ENCODE results near the gene COX20.

Gene COX20

DNA sequence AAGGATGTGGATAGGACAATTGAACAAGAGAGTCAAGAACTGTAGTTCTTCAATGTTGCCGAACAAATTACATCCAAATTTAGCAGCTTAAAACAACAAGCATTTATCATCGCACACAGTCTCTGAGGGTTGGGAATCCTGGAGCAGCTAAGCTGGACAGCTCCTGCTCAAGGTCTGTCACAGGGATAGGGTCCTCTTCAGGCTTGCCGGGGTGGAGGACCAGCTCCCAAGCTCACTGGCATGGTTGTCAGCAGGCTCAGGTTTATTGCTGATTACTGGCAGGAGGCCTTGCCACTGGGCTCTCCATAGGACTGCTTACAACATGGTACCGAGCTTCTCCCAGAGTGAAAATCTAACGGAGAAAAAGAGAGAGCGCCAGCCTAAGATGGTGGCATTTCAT lies 22.1 kb upstream of the COX20 start:
- TF ChIP-seq EZH2 (IDR thresholded peaks at IDR 0.05; ENCODE audit: borderline replicate concordance, low read length) (no peak), CTCF (IDR thresholded peaks at IDR 0.05; ENCODE audit: low read length) (no peak)
- H3K9me3 ChIP-seq (ENCODE audit: low read length): no peaks in the 10 kb centered on the region
- no peak overlapping the region for H3K9ac ChIP-seq (ENCODE audit: low read length)
- H3F3A ChIP-seq (ENCODE audit: insufficient read depth, low read length): no peaks in the 10 kb centered on the region
- H3K4me3 ChIP-seq (ENCODE audit: low read depth, low read length, poor library complexity, severe bottlenecking): no peak overlapping the region
- H4K20me1 ChIP-seq (ENCODE audit: insufficient read depth, low read length): no peaks in the 10 kb centered on the region
- H3K79me2 ChIP-seq (ENCODE audit: insufficient read depth, low read length): no peaks in the 10 kb centered on the region
- no peak overlapping the region for H3K27ac ChIP-seq (ENCODE audit: low read depth, low read length, poor library complexity, severe bottlenecking)
- H2AFZ ChIP-seq (ENCODE audit: low read length): no peak overlapping the region
- H3K4me2 ChIP-seq (ENCODE audit: low read length): no peak overlapping the region
- no peaks in the 10 kb centered on the region for H3K36me3 ChIP-seq (ENCODE audit: insufficient read depth, low read length)
- peaks cover 17% of the 10 kb centered on the region for H3K4me1 ChIP-seq (ENCODE audit: insufficient read depth, low read length, severe bottlenecking)
- no peaks in the 10 kb centered on the region; the same call in 1 of the 2 replicates for H3K27me3 ChIP-seq (ENCODE audit: insufficient read depth, low read length)
- H3K9me2 ChIP-seq (ENCODE audit: low read depth, low read length): no peaks in the 10 kb centered on the region

DNA sequence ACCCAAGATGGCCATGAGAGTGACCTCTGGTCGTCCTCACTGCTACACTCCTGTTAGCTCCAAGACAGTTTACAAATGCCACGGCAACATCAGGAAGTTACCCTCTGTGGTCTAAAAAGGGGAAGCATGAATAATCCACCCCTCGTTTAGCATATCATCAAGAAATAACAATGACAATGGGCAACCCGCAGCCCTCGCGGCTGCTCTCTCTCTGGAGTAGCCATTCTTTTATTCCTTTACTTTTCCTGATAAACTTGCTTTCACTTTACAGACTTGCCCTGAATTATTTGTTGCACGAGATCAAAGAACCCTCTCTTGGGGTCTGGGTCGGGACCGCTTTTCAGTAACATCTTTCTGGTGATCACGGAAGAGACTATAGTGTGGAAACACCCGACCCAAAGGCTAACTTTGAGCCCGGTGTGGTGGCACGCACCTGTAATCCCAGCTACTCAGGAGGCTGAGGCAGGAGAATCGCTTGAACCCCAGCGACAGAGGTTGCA lies 19.8 kb upstream of the COX20 start:
- Histone ChIP-seq H2AFZ (ENCODE audit: low read length) (no peak overlapping the region), H3K4me3 (ENCODE audit: low read depth, low read length, poor library complexity, severe bottlenecking) (peak overlapping the region; percentile 49), H4K20me1 (ENCODE audit: insufficient read depth, low read length) (no peaks in the 10 kb centered on the region), H3K36me3 (ENCODE audit: insufficient read depth, low read length) (no peaks in the 10 kb centered on the region), H3K4me1 (ENCODE audit: insufficient read depth, low read length, severe bottlenecking) (peaks cover 17% of the 10 kb centered on the region), H3K27me3 (ENCODE audit: insufficient read depth, low read length) (no peaks in the 10 kb centered on the region; the same call in 1 of the 2 replicates), H3F3A (ENCODE audit: insufficient read depth, low read length) (no peaks in the 10 kb centered on the region), H3K4me2 (ENCODE audit: low read length) (peak overlapping the region; percentile 55), H3K79me2 (ENCODE audit: insufficient read depth, low read length) (no peaks in the 10 kb centered on the region), H3K27ac (ENCODE audit: low read depth, low read length, poor library complexity, severe bottlenecking) (no peak overlapping the region), H3K9ac (ENCODE audit: low read length) (peak overlapping the region; percentile 2; the same call in 1 of the 2 replicates), H3K9me3 (ENCODE audit: low read length) (no peaks in the 10 kb centered on the region), H3K9me2 (ENCODE audit: low read depth, low read length) (no peaks in the 10 kb centered on the region)
- no peak for TF ChIP-seq EZH2 (IDR thresholded peaks at IDR 0.05; ENCODE audit: borderline replicate concordance, low read length)
- TF ChIP-seq CTCF (IDR thresholded peaks at IDR 0.05; ENCODE audit: low read length): no peak

GRCh38 chr1:244817415-244817894 lies 18.0 kb upstream of the COX20 start:
- Histone ChIP-seq H3K4me1 (ENCODE audit: insufficient read depth, low read length, severe bottlenecking) (peaks cover 17% of the 10 kb centered on the region), H3K27ac (ENCODE audit: low read depth, low read length, poor library complexity, severe bottlenecking) (no peak overlapping the region), H3K4me3 (ENCODE audit: low read depth, low read length, poor library complexity, severe bottlenecking) (no peak overlapping the region), H3K9me3 (ENCODE audit: low read length) (no peaks in the 10 kb centered on the region), H4K20me1 (ENCODE audit: insufficient read depth, low read length) (no peaks in the 10 kb centered on the region), H3K9ac (ENCODE audit: low read length) (no peak overlapping the region), H2AFZ (ENCODE audit: low read length) (no peak overlapping the region), H3K4me2 (ENCODE audit: low read length) (no peak overlapping the region), H3K9me2 (ENCODE audit: low read depth, low read length) (no peaks in the 10 kb centered on the region), H3K36me3 (ENCODE audit: insufficient read depth, low read length) (no peaks in the 10 kb centered on the region), H3K27me3 (ENCODE audit: insufficient read depth, low read length) (no peaks in the 10 kb centered on the region; the same call in 1 of the 2 replicates), H3K79me2 (ENCODE audit: insufficient read depth, low read length) (no peaks in the 10 kb centered on the region), H3F3A (ENCODE audit: insufficient read depth, low read length) (no peaks in the 10 kb centered on the region)
- TF ChIP-seq CTCF (IDR thresholded peaks at IDR 0.05; ENCODE audit: low read length) (no peak), EZH2 (IDR thresholded peaks at IDR 0.05; ENCODE audit: borderline replicate concordance, low read length) (no peak)
